NB4 (cell line): Measurements from ENCODE around the gene OR6B1.

Experiments
- CTCF ChIP-seq: IDR thresholded peaks from one replicate; pipeline ENCODE4 v1.5.1; 2012; ENCODE audit warnings: low read depth, low read length
- MAX ChIP-seq: IDR thresholded peaks from 2 replicates; pipeline ENCODE4 v1.6.1; 2011; ENCODE audit warnings: low read depth, low read length
- MYC ChIP-seq: IDR thresholded peaks from 2 replicates; pipeline ENCODE4 v1.6.1; 2011; ENCODE audit warnings: low read depth, low read length
- POLR2A ChIP-seq: IDR thresholded peaks from 2 replicates; pipeline ENCODE4 v1.6.1; 2011; ENCODE audit warnings: mild to moderate bottlenecking; ENCODE audit not compliant: insufficient read length; ENCODE audit errors: extremely low read depth

- no peak for TF ChIP-seq CTCF
- TF ChIP-seq MYC = no peak
- TF ChIP-seq POLR2A = no peak
- TF ChIP-seq MAX = no peak
Measured at GRCh38 chr7:144004703-144005102, 4.6 kb downstream of the OR6B1 start.
